GM21423 (cell line): ENCODE data around the gene CCNB2.
"Not testable (repeated sequence)": the region's sequence is repeated elsewhere in the genome, so short reads cannot be mapped to it uniquely, and the experiment has no call there.

ENCODE experiments used
- ATAC-seq: cut with Tn5 transposase; IDR thresholded peaks from one replicate; pipeline ENCODE4 v1.9.1; 2021; ENCODE audit warnings: mild to moderate bottlenecking, moderate library complexity; ENCODE audit not compliant: unreplicated experiment

CCNB2 gene

GRCh38 chr15:59131969-59132562 is 27.1 kb downstream of the CCNB2 start:
- ATAC-seq, result no peak

DNA sequence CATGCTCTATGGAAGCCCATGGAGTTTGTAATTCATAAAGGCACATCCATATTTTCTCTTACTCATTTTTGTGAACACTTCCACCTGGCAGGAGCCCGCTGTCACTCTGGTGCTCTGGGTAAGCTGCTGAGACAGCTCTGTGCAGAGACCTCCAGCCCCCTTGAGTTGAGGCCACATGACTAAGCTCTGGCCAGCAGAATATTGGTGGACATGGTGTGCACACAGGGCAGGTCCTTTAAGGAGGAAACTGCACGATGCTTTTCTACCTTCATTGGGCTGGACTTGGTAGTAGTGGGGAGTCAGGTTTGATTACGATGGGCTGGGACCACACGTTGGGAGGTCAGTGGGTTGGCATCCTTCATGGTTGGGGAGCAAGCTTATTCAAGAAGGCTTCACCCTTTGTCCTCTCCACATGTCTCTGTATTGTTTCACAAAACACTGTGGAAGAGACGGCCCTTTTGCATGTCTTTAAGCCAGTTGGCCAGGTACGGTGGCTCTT is 29.0 kb downstream of the CCNB2 start:
- no peak for ATAC-seq

DNA sequence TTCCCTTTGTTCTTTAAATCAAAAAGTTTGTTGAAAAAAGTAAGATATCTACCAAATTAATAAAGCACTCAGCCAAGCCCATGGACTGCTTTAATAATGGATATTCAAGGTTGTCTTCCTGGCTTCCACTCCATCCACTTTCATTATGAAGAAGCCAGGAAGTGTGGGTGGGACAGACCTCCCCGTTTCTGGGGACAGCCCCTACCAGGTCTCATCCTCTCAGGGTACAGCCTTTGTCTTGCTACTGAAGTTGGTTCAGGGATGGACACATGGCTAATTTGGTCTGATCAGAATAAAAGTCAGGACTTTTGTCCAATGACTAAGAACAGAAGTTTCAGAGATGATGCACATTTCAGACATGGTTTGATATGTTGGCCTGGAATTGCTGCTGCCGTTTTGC is 32.6 kb downstream of the CCNB2 start:
- no peak for ATAC-seq

DNA sequence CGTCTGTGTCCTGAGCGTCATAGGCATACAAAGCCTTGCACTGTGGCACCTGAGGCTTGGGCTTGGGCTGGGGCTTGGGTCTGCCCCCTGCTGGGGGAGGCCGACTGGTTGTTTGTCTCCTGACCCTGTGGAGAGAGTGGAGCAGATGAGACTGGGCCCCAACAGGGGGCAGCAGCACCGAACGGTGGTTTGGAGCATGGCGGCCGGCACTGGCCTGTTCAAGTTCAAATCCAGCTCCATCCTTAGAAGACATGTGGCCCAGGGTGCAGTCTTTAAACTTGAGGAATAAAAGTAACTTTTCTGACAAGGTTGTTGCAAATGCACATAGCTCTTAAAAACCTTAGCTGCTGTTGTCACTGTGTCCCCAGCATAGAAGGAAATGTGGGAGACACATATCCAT is 33.3 kb downstream of the CCNB2 start:
- ATAC-seq, result no peak

DNA sequence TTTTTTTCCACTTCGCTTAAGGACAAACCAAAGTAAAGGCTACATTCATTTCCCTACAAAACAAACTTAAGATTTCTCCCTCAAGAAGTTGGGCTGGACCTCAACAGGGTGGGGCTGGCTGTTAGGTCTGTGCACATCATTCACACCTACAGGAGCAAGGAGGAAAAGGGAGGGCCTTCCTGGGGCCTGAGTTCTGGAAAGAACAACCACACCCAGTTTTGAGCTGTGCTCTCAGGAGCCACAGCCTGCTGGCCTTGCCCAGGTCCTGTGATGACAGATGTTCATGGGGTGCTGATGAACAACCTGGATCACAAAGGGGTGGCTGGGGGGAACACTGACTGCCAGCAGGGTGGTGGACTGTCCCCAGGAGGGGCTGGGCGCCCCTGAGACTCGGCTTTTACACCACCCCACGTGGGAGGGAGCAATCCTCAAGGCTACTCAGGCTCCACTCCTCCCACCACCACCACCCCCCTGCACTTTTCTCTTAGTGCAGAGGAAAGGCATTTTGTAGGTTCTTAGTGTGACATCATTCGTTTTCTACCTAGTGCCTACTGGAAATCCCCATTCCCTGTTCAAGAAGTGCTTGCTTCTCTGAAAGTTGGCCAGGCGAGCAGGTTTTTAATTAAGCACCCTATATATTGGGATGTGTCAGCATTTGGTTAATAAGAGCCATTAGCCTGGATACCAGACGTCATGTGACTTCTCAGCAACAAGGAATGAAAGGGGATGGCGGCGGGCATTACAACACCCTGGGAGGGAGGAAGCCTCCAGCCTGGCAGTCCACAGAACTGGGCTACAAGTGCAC is 35.7 kb downstream of the CCNB2 start:
- ATAC-seq, result no peak

- ATAC-seq, result no peak
Observed at GRCh38 chr15:59143281-59143680, 38.3 kb downstream of the CCNB2 start.

DNA sequence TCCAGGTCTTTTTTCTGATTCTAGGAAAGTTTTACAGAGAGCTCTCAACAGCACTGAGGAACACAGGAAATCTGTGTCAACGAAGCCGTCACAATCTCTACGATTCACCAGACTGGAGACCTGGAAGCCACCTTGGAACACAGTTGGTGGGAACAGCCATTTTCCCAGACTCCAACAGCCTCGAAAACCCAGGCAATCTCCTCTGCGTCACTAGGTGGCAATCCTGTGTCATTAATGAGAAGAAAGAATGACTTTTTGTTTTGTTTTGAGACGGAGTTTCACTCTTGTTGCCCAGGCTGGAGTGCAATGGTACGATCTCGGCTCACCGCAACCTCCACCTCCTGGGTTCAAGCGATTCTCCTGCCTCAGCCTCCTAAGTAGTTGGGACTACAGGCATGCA is 39.6 kb downstream of the CCNB2 start:
- ATAC-seq, result not testable (repeated sequence)

DNA sequence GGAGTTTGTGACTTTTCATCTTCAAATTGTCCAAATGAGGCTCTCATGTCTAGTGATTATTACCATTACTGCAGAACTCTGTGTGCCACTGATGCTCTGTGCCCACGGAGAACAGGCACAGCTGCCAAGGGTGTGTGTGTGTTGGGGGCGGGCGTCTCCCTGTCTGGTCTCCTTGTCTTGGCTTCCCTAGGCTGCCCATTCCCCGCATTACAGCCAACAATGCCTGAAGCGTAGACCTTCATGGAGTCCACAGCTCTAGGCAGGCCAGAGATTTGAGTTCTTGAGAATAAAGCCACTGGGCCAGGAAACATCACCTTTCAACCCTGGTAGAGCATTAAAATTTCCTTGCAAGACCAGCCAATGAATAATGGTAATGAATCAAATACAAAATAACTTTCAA is 42.7 kb downstream of the CCNB2 start:
- no peak for ATAC-seq

DNA sequence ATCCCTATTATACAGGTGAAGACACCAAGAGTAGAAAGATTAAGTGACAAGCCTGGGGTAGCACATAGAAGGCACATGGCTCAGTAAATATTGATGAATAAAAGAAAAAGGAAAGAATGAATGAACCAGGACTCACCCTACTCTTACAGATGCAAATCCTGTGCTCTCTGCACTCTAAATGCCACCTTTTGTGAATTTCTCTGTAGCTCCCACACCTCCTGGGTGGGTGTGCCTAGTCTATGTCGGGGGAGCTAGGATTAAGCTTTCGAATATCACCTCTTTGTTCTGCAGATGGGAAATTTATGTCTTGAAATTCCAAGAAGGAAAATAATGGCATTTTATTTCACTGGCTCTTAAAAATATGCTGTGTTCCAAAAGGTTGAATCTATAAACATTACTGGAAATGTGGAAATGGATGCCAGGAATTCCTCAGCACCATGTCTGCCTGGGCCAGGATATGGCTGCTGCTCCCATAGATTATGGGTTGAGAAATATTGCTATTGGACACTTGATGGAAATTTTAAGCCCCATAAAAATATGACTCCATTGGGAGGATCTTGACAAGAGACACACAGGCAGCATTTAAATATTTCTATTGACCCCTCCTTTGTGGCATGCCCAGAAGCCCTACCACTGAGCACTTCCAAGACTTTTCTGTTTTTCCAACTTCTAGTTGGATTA is 43.3 kb downstream of the CCNB2 start:
- ATAC-seq, result no peak

DNA sequence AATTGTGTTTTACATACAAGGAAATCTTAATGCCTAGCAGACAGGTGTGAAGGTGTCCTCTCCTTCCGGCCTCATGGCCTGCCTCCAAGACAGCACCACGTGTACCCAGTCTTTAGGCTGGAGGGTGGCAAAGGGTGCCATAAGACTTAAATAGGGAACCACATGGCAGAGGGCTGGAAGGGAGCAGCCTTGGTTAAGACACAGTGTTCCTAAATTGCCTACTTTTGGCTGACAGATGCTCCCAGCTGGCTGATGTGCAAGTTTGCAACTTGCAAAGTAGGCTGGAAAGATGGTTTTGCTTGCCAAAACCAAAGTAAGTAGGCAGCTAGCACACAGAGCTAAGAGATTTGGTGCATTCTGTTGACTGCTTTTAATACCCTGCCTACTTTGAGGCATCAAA is 45.2 kb downstream of the CCNB2 start:
- ATAC-seq, result no peak

DNA sequence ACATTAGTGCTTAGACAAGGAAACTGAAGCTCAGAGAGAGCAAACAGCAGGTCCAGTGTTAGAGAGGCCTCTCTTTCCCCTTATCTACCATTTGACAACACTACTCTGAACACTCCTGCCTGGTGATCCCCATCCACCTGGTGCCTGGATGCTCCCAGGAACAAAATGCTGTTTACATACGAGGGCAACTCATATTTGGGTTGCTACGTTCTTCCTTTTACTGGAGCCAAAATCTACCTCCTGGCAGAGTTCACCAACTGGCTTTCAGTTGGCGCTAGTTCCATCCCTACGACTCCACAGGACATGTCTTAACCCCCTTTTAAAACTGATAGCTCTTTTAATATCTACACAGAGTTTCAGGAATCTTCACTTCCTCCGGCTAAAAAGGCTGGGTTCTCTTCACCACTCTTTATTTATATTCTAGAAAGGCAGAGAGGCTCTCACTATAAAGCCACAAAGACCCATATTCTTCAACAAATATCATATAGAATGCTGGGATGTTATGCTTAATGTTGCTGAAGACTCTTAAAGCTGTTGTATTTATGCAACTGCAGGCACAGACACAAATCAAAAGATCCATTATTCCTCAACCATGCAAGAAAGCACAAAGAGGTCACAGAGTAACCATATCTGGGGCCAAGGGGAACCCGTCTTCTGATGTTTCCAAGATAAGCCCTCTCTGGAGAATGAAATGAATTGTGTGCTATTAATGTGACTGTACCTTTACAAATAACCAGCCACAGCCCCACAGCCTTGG is 47.9 kb downstream of the CCNB2 start:
- ATAC-seq, result no peak

DNA sequence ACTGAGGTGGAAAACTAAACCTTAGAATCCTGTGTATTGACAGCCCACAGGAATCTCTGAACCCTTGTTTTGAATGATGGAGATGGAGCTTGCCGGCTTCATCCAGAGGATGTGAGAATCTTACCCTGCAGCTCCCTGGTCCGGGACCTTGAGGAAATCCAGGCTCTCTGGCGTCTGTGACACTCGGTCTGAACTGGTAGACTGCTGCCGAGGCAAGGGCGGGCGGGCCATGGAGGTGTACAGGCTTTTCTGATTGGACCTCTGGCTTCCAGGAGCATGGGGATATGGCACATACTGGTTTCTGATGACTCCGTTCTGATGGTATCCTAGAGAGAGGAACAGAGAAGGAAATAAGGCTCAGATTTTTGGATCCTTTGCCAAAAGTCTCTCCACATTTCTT is 48.5 kb downstream of the CCNB2 start:
- ATAC-seq, result no peak

DNA sequence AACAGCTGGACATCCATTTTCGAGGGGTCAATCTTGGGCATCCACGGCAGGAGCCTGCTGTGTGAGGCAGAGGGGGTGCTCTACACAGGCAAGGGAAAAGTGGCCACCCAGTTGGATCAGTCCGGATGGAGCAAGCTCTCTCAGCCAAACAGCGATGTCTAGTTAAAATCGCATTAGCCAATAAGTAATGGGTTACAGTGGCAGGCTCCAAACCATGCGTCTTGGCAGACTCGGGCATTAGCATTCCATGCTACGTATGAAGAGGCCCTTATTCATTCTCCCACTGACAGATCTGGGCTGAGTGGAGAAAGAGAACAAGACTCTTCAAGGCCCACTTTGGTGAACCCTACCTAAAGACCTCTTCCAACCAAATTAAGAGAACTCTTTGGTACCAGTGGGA is 49.3 kb downstream of the CCNB2 start:
- ATAC-seq, result no peak

DNA sequence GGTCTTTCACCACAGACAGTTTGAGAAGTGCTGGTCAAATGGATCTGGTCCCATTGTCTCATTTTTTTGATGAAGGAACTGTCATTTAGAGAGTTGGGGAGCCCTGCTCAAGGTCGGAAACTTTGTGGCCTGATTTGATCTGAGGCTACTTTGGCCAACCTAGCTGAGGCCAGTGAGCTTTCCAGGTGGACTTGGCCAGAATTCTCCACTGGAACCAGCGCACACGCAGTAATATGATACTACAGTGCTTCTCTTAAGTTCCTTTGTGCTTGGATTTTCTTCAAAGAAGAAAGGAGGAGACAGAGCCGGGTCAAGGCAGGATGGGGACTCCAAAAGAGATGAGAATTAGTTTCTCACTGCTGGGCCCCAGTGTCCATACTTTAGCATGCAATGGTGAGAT is 50.5 kb downstream of the CCNB2 start:
- ATAC-seq, result no peak

DNA sequence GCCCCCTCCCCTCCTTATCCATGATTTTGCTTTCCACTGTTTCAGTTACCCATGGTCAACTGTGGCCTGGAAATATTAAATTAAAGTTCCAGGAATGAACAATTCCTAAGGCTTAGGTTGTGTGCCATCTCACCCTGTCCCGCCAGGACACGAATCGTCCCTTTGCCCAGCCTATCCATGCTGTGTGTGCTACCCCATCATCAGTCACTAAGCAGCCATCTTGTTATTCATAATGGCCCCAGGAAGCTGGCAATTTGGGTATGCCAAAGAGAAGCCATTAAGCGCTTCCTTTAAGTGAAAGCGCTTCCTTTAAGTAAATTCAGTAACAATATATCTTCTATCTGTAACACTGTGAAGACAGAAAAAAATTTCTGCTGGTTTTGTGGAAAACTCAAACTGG is 52.5 kb downstream of the CCNB2 start:
- ATAC-seq, result no peak

DNA sequence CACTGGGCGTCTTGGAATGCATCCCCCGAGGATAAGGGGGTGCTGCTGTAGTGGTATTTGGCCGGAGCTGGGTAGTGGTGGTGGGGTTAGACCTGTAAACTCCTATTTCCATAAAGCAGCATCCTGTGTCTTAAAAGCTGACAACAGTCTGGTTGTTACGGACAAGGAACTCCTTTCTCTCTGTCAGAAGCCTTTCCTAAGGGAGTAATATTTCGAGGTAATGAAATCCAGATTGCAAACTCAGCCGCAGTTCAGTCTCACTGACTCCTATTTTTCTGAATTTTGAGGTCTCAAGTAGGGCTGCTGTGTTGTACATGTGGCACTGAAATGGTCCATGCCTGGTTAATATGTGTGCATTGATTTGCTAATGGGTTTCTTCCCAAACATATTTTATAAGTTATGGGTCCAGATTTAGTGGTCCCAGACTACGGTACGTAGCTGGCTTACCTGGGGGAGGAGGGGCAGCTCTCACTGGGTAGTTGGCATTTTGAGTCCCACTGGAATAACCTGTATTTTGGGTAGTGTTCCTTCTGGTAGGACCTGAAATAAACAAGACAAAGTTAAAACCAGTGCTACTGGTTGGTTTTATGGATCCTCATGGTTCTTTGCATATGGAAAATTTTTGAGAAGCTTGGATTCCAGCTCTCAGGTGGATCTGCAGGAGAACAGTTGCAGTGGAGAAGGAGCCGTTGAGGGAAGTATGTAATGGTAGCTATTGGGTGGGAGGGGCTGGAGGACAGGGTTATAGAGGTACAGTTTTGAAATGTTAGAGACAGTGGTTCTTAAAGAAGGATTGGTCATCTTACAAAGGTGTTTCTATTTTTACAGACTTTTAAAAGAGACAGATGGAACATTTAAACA is 53.1 kb downstream of the CCNB2 start:
- no peak for ATAC-seq

DNA sequence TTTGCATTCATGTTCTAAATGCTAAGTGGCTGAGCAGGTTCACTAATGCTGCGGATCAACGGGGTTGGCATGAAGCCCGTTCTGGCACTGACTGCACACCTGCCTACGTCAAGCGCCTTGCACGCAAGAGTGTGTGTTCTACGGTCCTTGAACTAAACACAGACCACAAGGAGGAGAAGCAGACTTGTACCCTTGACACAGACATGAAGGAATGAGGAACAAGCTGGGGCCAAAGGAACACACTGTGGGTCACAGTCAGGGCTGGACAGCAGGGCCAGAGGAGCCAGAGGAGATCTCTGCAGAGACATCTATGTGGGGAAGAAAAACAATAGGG is 53.7 kb downstream of the CCNB2 start:
- ATAC-seq, result no peak

GRCh38 chr15:59159210-59159609 is 54.3 kb downstream of the CCNB2 start:
- no peak for ATAC-seq

DNA sequence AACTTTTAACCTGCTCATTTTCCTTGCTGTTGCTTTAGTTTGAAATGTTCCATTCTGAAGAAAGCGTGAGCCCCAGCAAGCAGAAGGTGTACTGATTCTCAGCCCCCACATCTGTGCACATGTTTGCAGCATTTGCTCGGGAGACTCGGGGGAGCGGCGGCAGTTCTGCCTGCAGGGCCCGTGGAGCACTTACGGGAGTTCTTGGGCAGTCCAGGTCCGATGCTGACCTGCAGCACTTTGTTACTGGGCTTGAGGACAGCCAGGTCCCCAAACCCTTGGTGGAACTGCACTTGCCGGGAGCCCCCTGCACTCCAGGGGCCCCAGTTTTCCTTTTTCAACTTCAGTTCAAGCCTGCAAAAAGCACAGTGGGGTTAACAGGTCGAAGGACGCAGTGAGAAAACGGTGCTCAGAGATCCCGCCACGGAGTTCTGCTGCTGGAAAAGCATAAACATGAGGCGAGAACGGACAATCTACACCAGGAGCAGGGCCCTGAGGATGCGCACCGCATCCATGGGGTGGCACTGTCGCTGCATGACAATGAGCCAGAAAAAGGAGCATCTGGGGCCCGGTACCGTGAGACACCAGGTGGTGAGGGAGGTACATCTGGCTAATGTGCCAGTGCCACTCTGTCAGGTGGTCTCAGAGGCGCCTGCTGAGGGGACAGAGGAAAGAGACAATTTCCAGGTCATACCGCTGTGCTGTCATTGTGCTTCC is 56.1 kb downstream of the CCNB2 start:
- ATAC-seq, result no peak

DNA sequence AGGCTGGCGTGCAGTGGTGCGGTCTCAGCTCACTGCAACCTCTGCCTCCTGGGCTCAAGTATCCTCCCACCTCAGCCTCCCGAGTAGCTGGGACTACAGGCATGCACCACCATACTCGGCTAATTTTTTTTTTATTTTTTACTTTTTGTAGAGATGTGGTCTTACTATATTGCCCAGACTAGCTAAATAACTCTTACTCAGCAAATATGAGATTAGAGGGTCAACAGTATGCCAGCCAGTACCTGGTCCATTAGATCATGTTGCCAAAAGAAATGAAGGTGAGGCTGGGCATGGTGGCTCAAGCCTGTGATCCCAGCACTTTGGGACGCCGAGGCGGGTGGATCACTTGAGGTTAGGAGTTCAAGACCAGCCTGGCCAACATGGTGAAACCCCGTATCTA is 57.1 kb downstream of the CCNB2 start:
- not testable (repeated sequence) for ATAC-seq
